GM19193 (cell line): ENCODE data around the gene CERS6.

Experiments used
- POLR2A ChIP-seq: IDR thresholded peaks from 4 replicates; pipeline ENCODE4 v1.6.1; 2011; ENCODE audit not compliant: insufficient read depth, insufficient read length; ENCODE audit errors: extremely low read depth

The CERS6 gene

GRCh38 chr2:168683996-168684395, 227.9 kb downstream of the CERS6 start:
- TF ChIP-seq POLR2A, result no peak

GRCh38 chr2:168684921-168685599, 229.0 kb downstream of the CERS6 start:
- no peak for TF ChIP-seq POLR2A

GRCh38 chr2:168685600-168686451, 229.8 kb downstream of the CERS6 start:
- no peak for TF ChIP-seq POLR2A

- TF ChIP-seq POLR2A, result no peak
These were observed 230.6 kb downstream of the CERS6 start for GRCh38 chr2:168686452-168687191.

GRCh38 chr2:168687314-168687713, 231.2 kb downstream of the CERS6 start:
- no peak for TF ChIP-seq POLR2A

GRCh38 chr2:168690381-168690885, 234.4 kb downstream of the CERS6 start:
- no peak for TF ChIP-seq POLR2A

GRCh38 chr2:168691221-168691620, 235.1 kb downstream of the CERS6 start:
- TF ChIP-seq POLR2A, result no peak

GRCh38 chr2:168692132-168692744, 236.2 kb downstream of the CERS6 start:
- no peak for TF ChIP-seq POLR2A

- TF ChIP-seq POLR2A, result no peak
These were observed 238.1 kb downstream of the CERS6 start for GRCh38 chr2:168694173-168694572.

GRCh38 chr2:168694866-168695265, 238.8 kb downstream of the CERS6 start:
- TF ChIP-seq POLR2A, result no peak

GRCh38 chr2:168697668-168698121, 241.6 kb downstream of the CERS6 start:
- TF ChIP-seq POLR2A, result no peak

- TF ChIP-seq POLR2A, result no peak
These were observed 242.9 kb downstream of the CERS6 start for GRCh38 chr2:168698969-168699368.

GRCh38 chr2:168699844-168700417, 243.9 kb downstream of the CERS6 start:
- no peak for TF ChIP-seq POLR2A

GRCh38 chr2:168700615-168701245, 244.7 kb downstream of the CERS6 start:
- no peak for TF ChIP-seq POLR2A

- TF ChIP-seq POLR2A, result no peak
These were observed 246.5 kb downstream of the CERS6 start for GRCh38 chr2:168702579-168702978.

- TF ChIP-seq POLR2A, result no peak
These were observed 247.9 kb downstream of the CERS6 start for GRCh38 chr2:168703926-168704325.
